ENCODE results near the gene P4HA2.

DNA sequence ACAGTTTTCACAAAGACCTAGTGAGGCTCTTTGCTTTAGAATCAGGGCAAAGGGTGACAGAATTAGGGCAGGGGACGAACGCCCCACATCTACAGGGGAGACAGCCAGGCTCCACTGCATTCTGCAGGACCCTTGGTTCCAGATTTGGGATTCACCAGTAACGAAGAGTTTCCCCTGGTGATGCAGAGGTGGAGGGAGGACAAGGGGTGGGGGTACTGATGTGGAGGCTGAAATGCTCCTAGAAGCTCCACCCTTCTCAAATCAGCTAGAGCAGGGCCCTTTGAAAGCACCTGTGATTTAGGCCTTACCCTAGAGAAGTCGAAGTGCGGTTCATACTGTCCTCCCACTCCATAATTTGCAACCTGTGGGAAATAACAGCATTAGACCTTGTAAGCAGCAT lies 29.1 kb downstream of the P4HA2 start:
- no peak for TF ChIP-seq NRF1 (IDR thresholded peaks at IDR 0.05; ENCODE audit: low read depth, low read length)
- TF ChIP-seq SP2 (IDR thresholded peaks at IDR 0.05; ENCODE audit: low read length) = no peak
- no peak for TF ChIP-seq ZNF274 (IDR thresholded peaks at IDR 0.05; ENCODE audit: borderline replicate concordance, extremely low read depth, low read length)
- TF ChIP-seq, protein P1, sequence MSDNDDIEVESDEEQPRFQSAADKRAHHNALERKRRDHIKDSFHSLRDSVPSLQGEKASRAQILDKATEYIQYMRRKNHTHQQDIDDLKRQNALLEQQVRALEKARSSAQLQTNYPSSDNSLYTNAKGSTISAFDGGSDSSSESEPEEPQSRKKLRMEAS (IDR thresholded peaks at IDR 0.05) = no peak

Measured in H1 (cell line).